ENCODE measurements around the gene BRD1.

BRD1 gene

DNA sequence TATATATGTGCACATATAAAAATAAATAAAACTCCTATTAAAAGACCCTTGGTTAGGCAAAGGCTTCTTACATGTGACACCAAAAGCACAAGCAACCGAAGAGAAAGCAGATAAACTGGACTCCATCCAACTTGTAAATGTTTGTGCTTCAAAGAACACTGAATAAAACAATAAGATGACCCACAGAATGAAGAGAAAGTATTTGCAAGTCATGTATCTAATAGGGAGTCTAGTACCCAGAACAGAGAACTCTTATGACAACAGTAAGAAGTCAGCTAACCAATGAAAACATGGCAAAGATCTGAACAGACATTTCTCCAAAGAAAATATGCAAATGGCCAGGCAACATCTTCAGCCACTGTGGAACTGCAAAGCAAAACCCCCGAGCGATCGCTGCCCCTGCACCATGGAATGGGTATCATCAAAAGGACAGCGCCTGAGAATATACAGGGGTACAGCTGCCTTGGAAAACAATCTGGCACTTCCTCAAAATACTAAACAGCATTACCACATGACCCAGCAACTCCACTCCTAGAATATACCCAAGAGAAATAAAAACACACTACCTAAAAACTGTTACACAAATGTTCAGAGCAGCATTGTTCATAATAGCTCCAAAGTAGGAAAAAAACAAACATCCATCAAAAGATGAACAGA is 17.2 kb downstream of the BRD1 start:
- no peak overlapping the region for H3K9ac ChIP-seq (ENCODE audit: low read depth, low read length)
- peaks cover 8% of the 10 kb centered on the region; the same call in 1 of the 2 replicates for H3K36me3 ChIP-seq (ENCODE audit: control insufficient read depth, insufficient read depth, low read length)
- no peak overlapping the region for H3K27ac ChIP-seq (ENCODE audit: low read depth, low read length)
- H3K4me1 ChIP-seq (ENCODE audit: control insufficient read depth, insufficient read depth, low read length): no peaks in the 10 kb centered on the region
- H3K4me3 ChIP-seq (ENCODE audit: low read depth, low read length): no peak overlapping the region
- H3K27me3 ChIP-seq (ENCODE audit: control insufficient read depth, insufficient read depth, low read length): no peaks in the 10 kb centered on the region
- H3K9me3 ChIP-seq (ENCODE audit: control insufficient read depth, insufficient read depth, low read length): no peaks in the 10 kb centered on the region

DNA sequence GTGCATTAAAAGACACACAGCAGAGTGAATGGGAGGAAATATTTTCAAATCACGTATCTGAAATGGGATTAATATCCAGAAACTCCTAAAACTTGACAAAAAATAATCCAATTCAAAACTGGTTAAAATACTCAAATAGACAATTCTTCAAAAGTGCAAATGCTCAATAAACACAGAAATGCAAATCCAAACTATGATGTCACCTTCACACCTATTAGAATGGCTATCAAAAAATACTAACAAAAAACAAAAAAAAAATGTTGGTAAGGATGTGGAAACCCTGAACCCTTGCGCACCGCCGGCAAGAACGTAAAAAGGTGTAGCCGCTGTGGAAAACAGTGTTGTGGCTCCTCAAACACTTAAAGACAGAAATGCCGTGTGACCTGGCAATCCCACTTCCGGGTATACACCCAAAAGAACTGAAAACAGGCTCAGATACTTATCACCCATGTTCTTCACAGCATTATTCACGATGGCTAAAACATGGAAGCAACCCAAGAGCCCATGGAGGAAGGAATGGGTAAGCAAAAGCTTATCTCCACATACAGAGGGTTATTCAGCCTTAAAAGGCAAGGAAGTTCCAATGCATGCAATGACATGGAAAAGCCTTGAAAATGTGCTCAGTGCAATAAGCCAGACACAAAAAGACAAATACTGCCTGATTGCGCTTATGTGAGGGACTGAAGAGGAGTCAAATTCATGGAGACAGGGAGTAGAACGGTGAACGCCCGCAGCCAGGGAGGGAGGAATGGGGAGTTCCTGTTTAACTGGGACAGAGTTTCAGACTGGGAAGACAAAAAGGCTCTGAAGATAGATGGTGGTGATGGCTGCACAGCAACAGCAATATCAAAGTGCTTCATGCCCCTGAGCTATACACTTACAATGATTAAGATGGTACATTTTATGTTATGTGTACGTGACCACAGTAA is 19.6 kb downstream of the BRD1 start:
- Histone ChIP-seq H3K4me3 (ENCODE audit: low read depth, low read length) (no peak overlapping the region), H3K27me3 (ENCODE audit: control insufficient read depth, insufficient read depth, low read length) (no peaks in the 10 kb centered on the region), H3K9me3 (ENCODE audit: control insufficient read depth, insufficient read depth, low read length) (no peaks in the 10 kb centered on the region), H3K36me3 (ENCODE audit: control insufficient read depth, insufficient read depth, low read length) (peaks cover 11% of the 10 kb centered on the region), H3K9ac (ENCODE audit: low read depth, low read length) (no peak overlapping the region), H3K4me1 (ENCODE audit: control insufficient read depth, insufficient read depth, low read length) (no peaks in the 10 kb centered on the region), H3K27ac (ENCODE audit: low read depth, low read length) (no peak overlapping the region)

DNA sequence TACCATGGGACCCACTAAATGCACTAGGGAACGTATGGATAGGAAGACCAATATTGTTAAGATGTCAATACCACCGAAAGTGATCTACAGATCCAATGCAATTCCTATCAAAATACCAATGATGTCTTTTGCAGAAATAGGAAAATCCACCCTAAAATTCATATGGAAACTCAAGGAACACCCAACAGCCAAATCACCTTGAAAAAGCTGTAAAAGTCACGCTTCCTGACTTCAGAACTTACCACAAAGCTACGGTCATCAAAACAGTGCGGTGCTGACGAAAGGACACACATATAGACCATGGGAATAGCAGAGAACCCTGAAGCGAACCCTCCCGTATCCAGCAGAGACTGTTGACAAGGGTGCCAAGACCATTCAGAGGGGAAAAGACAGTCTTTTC is 20.5 kb downstream of the BRD1 start:
- H3K4me3 ChIP-seq (ENCODE audit: low read depth, low read length): no peak overlapping the region
- H3K9me3 ChIP-seq (ENCODE audit: control insufficient read depth, insufficient read depth, low read length): no peaks in the 10 kb centered on the region
- no peaks in the 10 kb centered on the region for H3K27me3 ChIP-seq (ENCODE audit: control insufficient read depth, insufficient read depth, low read length)
- H3K27ac ChIP-seq (ENCODE audit: low read depth, low read length): no peak overlapping the region
- H3K9ac ChIP-seq (ENCODE audit: low read depth, low read length): no peak overlapping the region
- no peaks in the 10 kb centered on the region for H3K4me1 ChIP-seq (ENCODE audit: control insufficient read depth, insufficient read depth, low read length)
- peaks cover 17% of the 10 kb centered on the region for H3K36me3 ChIP-seq (ENCODE audit: control insufficient read depth, insufficient read depth, low read length)

DNA sequence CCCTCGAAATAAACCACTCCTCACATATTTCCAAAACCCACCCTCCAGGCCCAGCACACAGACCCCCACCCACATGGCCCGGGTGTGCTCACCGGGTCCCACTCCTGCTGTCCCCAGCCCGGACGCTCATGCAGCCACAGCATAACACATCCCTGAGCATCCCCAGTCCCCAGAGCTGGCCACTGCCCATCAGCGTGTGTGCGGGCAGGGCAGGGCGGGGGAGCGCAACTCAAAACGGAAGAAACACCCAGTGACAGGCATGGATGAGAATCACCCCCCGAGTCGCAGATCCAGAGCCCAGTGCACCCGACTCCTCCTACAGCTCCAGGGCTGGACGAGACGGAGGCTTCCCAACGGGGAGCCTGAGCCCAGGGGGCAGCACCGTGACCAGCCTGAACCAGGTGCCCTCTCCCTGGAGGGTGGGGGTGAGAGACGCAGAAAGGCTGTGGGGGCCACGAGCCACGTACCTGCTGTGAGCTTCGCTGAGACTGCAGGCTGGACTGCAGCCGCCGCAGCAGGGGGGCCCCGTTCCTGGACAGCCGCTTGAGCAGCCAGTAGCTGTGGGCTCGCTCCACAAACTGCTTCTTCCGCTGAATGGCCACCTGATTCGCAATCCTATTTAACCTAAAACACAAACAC is 23.8 kb downstream of the BRD1 start:
- H3K4me1 ChIP-seq (ENCODE audit: control insufficient read depth, insufficient read depth, low read length): no peaks in the 10 kb centered on the region
- no peak overlapping the region for H3K9ac ChIP-seq (ENCODE audit: low read depth, low read length)
- H3K4me3 ChIP-seq (ENCODE audit: low read depth, low read length): no peak overlapping the region
- H3K27ac ChIP-seq (ENCODE audit: low read depth, low read length): no peak overlapping the region
- peaks cover 27% of the 10 kb centered on the region for H3K36me3 ChIP-seq (ENCODE audit: control insufficient read depth, insufficient read depth, low read length)
- H3K9me3 ChIP-seq (ENCODE audit: control insufficient read depth, insufficient read depth, low read length): no peaks in the 10 kb centered on the region
- no peaks in the 10 kb centered on the region for H3K27me3 ChIP-seq (ENCODE audit: control insufficient read depth, insufficient read depth, low read length)

DNA sequence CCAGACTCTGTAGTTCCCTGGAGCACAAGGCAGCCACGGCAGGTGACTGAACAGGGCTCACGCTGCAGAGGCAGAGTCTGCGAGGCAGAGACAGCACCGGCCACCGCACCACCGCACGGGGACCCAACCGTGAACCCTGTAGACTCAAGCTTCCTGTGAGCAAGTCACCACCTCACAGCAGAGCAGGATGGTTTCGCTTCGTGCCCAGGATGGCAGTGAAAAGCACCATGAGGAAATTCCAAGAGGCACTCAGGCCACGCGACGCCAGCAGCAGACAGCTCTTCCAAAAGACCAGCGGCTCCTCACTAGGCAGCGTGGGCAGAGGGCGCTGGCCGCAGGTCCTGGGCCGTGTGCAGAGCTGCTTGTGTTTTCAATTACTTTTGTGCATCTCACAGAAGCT is 24.5 kb downstream of the BRD1 start:
- H3K27ac ChIP-seq (ENCODE audit: low read depth, low read length): no peak overlapping the region
- no peaks in the 10 kb centered on the region for H3K4me1 ChIP-seq (ENCODE audit: control insufficient read depth, insufficient read depth, low read length)
- H3K9me3 ChIP-seq (ENCODE audit: control insufficient read depth, insufficient read depth, low read length): no peaks in the 10 kb centered on the region
- H3K9ac ChIP-seq (ENCODE audit: low read depth, low read length): no peak overlapping the region
- H3K36me3 ChIP-seq (ENCODE audit: control insufficient read depth, insufficient read depth, low read length): peaks cover 34% of the 10 kb centered on the region
- H3K4me3 ChIP-seq (ENCODE audit: low read depth, low read length): no peak overlapping the region
- H3K27me3 ChIP-seq (ENCODE audit: control insufficient read depth, insufficient read depth, low read length): no peaks in the 10 kb centered on the region

DNA sequence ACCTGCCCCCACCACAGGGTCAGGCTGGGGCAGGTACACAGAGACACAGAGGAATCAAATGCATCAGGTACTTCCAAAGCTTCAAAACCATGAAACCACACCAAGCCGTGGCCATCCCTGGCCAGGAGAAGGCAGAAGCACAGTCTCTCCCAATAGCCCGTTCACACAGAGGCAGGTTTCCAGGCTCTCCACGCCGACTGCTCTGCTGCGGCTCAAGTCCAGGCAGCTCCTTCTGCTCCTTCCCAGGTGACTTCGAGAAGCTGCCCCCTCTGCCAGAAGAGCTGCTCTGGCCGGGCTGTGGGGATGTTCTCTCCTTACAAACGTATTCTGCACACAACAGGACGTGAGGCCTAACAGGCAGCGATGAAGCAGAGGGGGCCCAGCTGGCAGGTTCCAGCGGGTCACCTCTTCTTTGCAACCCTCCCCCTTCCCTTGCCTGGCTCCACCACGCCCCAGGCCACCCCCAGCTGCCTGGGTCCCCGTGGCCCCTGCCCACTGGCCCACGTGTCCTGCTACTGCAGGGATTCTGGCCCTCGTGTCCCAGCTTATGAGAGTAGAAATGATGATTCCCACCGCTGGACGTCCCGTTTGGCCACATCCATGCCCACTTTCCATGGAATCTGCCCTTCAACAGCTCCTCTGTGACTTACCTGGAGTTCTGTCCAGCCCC is 26.1 kb downstream of the BRD1 start:
- H3K27ac ChIP-seq (ENCODE audit: low read depth, low read length): no peak overlapping the region
- H3K4me3 ChIP-seq (ENCODE audit: low read depth, low read length): no peak overlapping the region
- H3K4me1 ChIP-seq (ENCODE audit: control insufficient read depth, insufficient read depth, low read length): no peaks in the 10 kb centered on the region
- H3K9me3 ChIP-seq (ENCODE audit: control insufficient read depth, insufficient read depth, low read length): no peaks in the 10 kb centered on the region
- H3K36me3 ChIP-seq (ENCODE audit: control insufficient read depth, insufficient read depth, low read length): peaks cover 50% of the 10 kb centered on the region
- H3K27me3 ChIP-seq (ENCODE audit: control insufficient read depth, insufficient read depth, low read length): no peaks in the 10 kb centered on the region
- H3K9ac ChIP-seq (ENCODE audit: low read depth, low read length): no peak overlapping the region

DNA sequence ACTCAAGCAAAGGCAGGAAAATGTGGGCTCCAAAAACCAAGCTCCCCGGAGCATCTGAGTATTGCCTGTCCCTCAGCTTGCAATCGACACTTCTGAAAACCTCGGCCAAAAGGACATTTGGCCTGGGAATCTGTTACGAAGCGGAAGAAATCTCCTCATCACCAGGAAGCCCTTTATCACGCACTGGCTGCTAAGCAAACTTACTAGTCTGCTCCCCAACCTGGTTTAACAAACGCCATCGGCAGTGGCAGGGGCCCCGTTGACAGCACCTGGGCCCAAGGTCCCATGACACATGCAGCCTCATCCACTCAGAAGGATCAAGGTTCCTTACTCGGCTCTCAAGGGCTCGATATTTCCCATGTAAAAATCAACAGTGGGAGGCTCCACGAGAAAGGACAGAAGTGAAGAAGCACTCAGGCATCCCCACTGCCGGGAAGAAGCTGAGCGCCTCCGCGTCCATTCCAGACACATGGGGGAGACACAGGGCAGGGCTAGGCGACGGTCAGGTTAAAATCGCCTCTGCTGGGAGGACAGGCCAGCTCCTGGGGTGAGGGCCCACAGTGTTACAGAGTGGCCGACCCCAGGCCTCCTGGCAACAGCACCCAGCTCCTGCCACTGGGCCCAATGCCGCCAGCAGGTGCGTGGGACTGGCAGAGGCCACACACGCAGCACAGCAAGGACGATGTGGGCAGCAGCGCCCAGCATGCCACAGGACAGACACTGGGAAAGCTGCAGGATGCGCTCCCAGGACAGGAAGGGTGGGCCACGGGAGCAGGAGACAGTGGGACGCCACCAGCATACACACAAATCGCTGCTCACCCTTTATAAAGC is 27.1 kb downstream of the BRD1 start:
- no peaks in the 10 kb centered on the region for H3K4me1 ChIP-seq (ENCODE audit: control insufficient read depth, insufficient read depth, low read length)
- no peak overlapping the region for H3K9ac ChIP-seq (ENCODE audit: low read depth, low read length)
- no peak overlapping the region for H3K27ac ChIP-seq (ENCODE audit: low read depth, low read length)
- no peaks in the 10 kb centered on the region for H3K9me3 ChIP-seq (ENCODE audit: control insufficient read depth, insufficient read depth, low read length)
- H3K4me3 ChIP-seq (ENCODE audit: low read depth, low read length): no peak overlapping the region
- H3K27me3 ChIP-seq (ENCODE audit: control insufficient read depth, insufficient read depth, low read length): no peaks in the 10 kb centered on the region
- H3K36me3 ChIP-seq (ENCODE audit: control insufficient read depth, insufficient read depth, low read length): peaks cover 57% of the 10 kb centered on the region

DNA sequence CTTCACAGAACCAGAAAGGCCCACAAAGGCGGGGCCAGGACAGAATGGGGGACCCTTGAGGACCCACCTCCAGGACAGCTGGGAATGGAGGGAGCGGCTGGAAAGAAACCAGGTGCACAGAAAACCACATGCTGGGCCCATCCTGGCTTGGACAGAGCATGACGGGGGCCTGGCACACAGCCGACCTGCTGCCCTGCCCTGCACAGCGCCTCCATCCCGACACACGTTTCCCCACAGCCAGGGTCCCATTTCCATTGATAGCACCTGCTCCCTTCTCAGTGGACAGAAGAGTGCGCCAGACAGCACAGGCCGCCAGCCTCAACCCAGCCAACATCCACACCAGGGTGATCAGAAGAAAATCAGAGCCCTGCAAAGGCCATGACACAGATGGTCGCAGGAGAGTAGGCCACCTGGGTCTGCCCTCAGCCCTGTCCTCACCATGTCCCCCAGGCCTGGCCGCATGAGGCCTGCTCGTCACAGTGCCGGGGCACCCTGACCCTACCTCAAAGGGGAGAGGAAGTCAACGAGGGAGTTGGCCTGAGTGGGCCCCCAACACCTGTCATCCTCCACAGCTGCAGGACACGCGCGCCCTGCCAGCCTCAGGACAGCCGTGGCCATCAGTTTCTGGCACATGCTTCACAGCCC is 28.1 kb downstream of the BRD1 start:
- H3K27me3 ChIP-seq (ENCODE audit: control insufficient read depth, insufficient read depth, low read length): no peaks in the 10 kb centered on the region

DNA sequence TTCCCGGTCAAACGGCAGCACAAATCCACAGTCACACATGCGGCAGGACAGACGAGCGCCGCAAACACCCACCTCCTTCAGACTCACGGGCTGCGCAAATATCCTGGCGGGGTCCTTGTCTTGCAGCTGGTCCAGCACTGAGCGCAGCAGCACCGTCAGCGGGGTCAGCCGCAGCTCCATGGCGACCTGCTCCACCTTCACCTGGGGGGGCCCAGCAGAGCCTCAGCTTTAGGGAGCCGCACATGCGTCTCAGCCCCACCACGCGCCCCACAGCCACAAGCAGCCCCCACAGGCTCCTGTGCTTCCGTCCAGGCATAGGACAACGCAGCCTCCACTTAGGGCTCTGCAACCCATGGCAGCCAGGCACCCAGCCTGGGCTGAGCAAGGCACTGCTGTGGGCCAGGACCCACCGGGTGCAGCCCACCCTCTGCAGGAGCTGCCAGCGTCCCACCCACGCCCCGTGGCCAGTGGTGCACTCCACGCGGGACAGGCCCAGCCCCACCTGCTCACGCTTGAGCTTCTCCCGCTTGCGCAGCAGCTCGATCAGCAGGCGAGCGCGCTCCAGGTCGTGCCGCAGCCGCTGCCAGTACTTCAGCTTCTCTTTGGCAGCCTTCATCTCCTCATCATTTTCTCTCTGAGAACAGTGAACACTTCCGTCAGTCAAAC is 29.1 kb downstream of the BRD1 start:
- Histone ChIP-seq H3K36me3 (ENCODE audit: control insufficient read depth, insufficient read depth, low read length) (peaks cover 69% of the 10 kb centered on the region), H3K9ac (ENCODE audit: low read depth, low read length) (no peak overlapping the region), H3K27ac (ENCODE audit: low read depth, low read length) (no peak overlapping the region), H3K27me3 (ENCODE audit: control insufficient read depth, insufficient read depth, low read length) (no peaks in the 10 kb centered on the region), H3K4me3 (ENCODE audit: low read depth, low read length) (no peak overlapping the region), H3K4me1 (ENCODE audit: control insufficient read depth, insufficient read depth, low read length) (no peaks in the 10 kb centered on the region), H3K9me3 (ENCODE audit: control insufficient read depth, insufficient read depth, low read length) (no peaks in the 10 kb centered on the region)

More for the DNA sequence above, 28.1 kb downstream of the BRD1 start:
- Histone ChIP-seq H3K4me3 (ENCODE audit: low read depth, low read length) (no peak overlapping the region), H3K36me3 (ENCODE audit: control insufficient read depth, insufficient read depth, low read length) (peaks cover 68% of the 10 kb centered on the region), H3K9me3 (ENCODE audit: control insufficient read depth, insufficient read depth, low read length) (no peaks in the 10 kb centered on the region), H3K4me1 (ENCODE audit: control insufficient read depth, insufficient read depth, low read length) (no peaks in the 10 kb centered on the region), H3K9ac (ENCODE audit: low read depth, low read length) (no peak overlapping the region; the same call in 1 of the 2 replicates), H3K27ac (ENCODE audit: low read depth, low read length) (no peak overlapping the region)

Data from HUES48 (cell line).